Endothelial cell of umbilical vein (primary cell): ENCODE data around the gene SORCS2. TPM values are rescaled to one million over a fixed set of nuclear protein-coding genes. Genes with fewer than 3 reads are reported as not detected.

Experiments used
- BruUV-seq: library from RNA; stranded (reverse); fragments of 400-500 nt; replicated peaks from 2 replicates; lab custom pipeline; 2021; lab: Mats Ljungman, UMichigan
- CTCF ChIA-PET: fragments of 300-600, 350-600 bp; sonication (Branson Sonifier 250); formaldehyde crosslinking; loops from one replicate; lab custom pipeline; 2021; ENCODE audit warnings: antibody characterized with exemption, inconsistent platforms; lab: Charles Lee
- POLR2A ChIA-PET: fragments of 300-600, 350-600 bp; sonication (Branson Sonifier 250); formaldehyde crosslinking; loops from one replicate; lab custom pipeline; 2021; ENCODE audit warnings: antibody characterized with exemption, inconsistent platforms; lab: Charles Lee
- DNase-seq: peaks from one replicate; pipeline ENCODE4 v3.0.0-alpha.2; 2011; ENCODE audit warnings: low read depth, low spot score
- FAIRE-seq: peaks from 2 replicates; lab custom pipeline; 2011; peaks lifted over from hg19 to GRCh38; lab: Jason Lieb, UNC
- H2AFZ ChIP-seq: 2 replicates; pipeline ENCODE4 v1.6.0; 2012; ENCODE audit warnings: low read depth, low read length, control low read depth, inconsistent platforms
- H3K27ac ChIP-seq: 2 replicates; pipeline ENCODE4 v1.5.1; 2011; ENCODE audit warnings: low read depth, mild to moderate bottlenecking, control low read depth, low read length, moderate library complexity; ENCODE audit not compliant: insufficient read depth
- H3K27me3 ChIP-seq, 2 experiments: 2 replicates each; pipeline versions ENCODE4 v1.6.0 to v1.6.1; 2011; ENCODE audit warnings: low read length in 2 of 2, mixed read lengths in 1 of 2; ENCODE audit not compliant: control insufficient read depth in 2 of 2, insufficient read depth in 2 of 2
- H3K36me3 ChIP-seq, 2 experiments: 2 replicates in 1 of 2; 3 replicates in 1 of 2; pipeline ENCODE4 v1.5.1; 2011; ENCODE audit warnings: low read length in 2 of 2, mild to moderate bottlenecking in 1 of 2, moderate library complexity in 1 of 2; ENCODE audit not compliant: control insufficient read depth in 2 of 2, insufficient read depth in 2 of 2; ENCODE audit errors: extremely low read depth in 1 of 2
- H3K4me1 ChIP-seq: 3 replicates; pipeline ENCODE4 v1.5.1; 2011; ENCODE audit warnings: mild to moderate bottlenecking, low read length; ENCODE audit not compliant: control insufficient read depth, insufficient read depth; ENCODE audit errors: extremely low read depth
- H3K4me2 ChIP-seq: 2 replicates; pipeline ENCODE4 v1.6.1; 2011; ENCODE audit warnings: low read length, control low read depth, mixed read lengths; ENCODE audit not compliant: insufficient read depth
- H3K4me3 ChIP-seq, 3 experiments: fragments of 200-600 bp in 1 of 3; sonication (generic), shearing (Covaris generic) in 1 of 3; replicated peaks in 1 of 3; 2 replicates each; pipeline ENCODE4 v1.5.1; 2011 to 2016; ENCODE audit warnings: control low read depth in 3 of 3, low read length in 3 of 3, mild to moderate bottlenecking in 2 of 3, inconsistent platforms in 1 of 3, low read depth in 1 of 3, moderate library complexity in 1 of 3; ENCODE audit not compliant: insufficient read depth in 1 of 3
- H3K79me2 ChIP-seq: 2 replicates; pipeline ENCODE4 v1.6.0; 2012; ENCODE audit warnings: low read length, inconsistent platforms; ENCODE audit not compliant: control insufficient read depth, insufficient read depth
- H3K9ac ChIP-seq: replicated peaks from 2 replicates; pipeline ENCODE3; 2011; ENCODE audit warnings: low read length, control low read depth; ENCODE audit not compliant: insufficient read depth; ENCODE audit errors: extremely low read depth
- H3K9me1 ChIP-seq: replicated peaks from 3 replicates; pipeline ENCODE4 v1.6.0; 2011; ENCODE audit warnings: mild to moderate bottlenecking, low read length; ENCODE audit not compliant: control insufficient read depth, insufficient read depth; ENCODE audit errors: extremely low read depth
- H3K9me3 ChIP-seq: replicated peaks from 2 replicates; pipeline ENCODE4 v1.5.1; 2012; ENCODE audit warnings: low read length, inconsistent platforms; ENCODE audit not compliant: control insufficient read depth, insufficient read depth
- H4K20me1 ChIP-seq: replicated peaks from 2 replicates; pipeline ENCODE3; 2011; ENCODE audit warnings: mild to moderate bottlenecking, low read length; ENCODE audit not compliant: control insufficient read depth, insufficient read depth; ENCODE audit errors: extremely low read depth
- CTCF ChIP-seq, 2 donors: IDR thresholded peaks; 1 replicate in 1 of 2; 2 replicates in 1 of 2; pipeline ENCODE4 v1.5.1; 2011; ENCODE audit warnings: low read length in 2 of 2, mild to moderate bottlenecking in 2 of 2, moderate library complexity in 2 of 2, control low read depth in 1 of 2, inconsistent platforms in 1 of 2, low read depth in 1 of 2; ENCODE audit not compliant: insufficient read depth in 1 of 2; ENCODE audit errors: extremely low read depth in 1 of 2
- EZH2 ChIP-seq: IDR thresholded peaks from 2 replicates; pipeline ENCODE4 v1.6.1; 2012; ENCODE audit warnings: borderline replicate concordance, low read depth, mild to moderate bottlenecking, moderate library complexity, low read length, inconsistent platforms; ENCODE audit not compliant: severe bottlenecking
- FOS ChIP-seq: IDR thresholded peaks from 2 replicates; pipeline ENCODE4 v1.6.1; 2011; ENCODE audit warnings: mild to moderate bottlenecking, low read length, moderate library complexity, borderline replicate concordance; ENCODE audit not compliant: insufficient read depth
- GATA2 ChIP-seq: IDR thresholded peaks from 2 replicates; pipeline ENCODE4 v1.7.0; 2011; ENCODE audit warnings: low read depth, mild to moderate bottlenecking, moderate library complexity, mixed read lengths, low read length; ENCODE audit not compliant: insufficient read length, insufficient read depth
- JUN ChIP-seq: IDR thresholded peaks from 2 replicates; pipeline ENCODE4 v1.6.1; 2011; ENCODE audit warnings: borderline replicate concordance, low read depth; ENCODE audit not compliant: insufficient read length, insufficient read depth
- MAX ChIP-seq: IDR thresholded peaks from 2 replicates; pipeline ENCODE4 v1.6.1; 2011; ENCODE audit not compliant: insufficient read depth, insufficient read length
- MYC ChIP-seq: IDR thresholded peaks from one replicate; pipeline ENCODE4 v1.6.1; 2011; ENCODE audit warnings: mild to moderate bottlenecking, low read depth, low read length
- POLR2A ChIP-seq: IDR thresholded peaks from 2 replicates; pipeline ENCODE4 v1.6.1; 2012; ENCODE audit warnings: low read depth, mild to moderate bottlenecking, control low read depth, low read length
- POLR2AphosphoS5 ChIP-seq: IDR thresholded peaks from 2 replicates; pipeline ENCODE4 v1.6.1; 2012; ENCODE audit warnings: low read depth, mild to moderate bottlenecking, control low read depth, low read length, moderate library complexity; ENCODE audit not compliant: insufficient read depth
- dilution Hi-C: fragments of 300-500 bp; cut with MboI; formaldehyde crosslinking; loops from one replicate; pipeline ENCODE4 v1.15.0; 2019; ENCODE audit warnings: low sequenced_read_pairs; ENCODE audit not compliant: extremely low pct_ligation_motif_present
- intact Hi-C: fragments of 100-400 bp; cut with micrococcal nuclease; formaldehyde crosslinking; loops from one replicate; pipeline ENCODE4 v1.10.0; 2022
- polyA plus RNA-seq, 4 experiments: library from polyadenylated mRNA; depleted of rRNA in 3 of 4; stranded (reverse) in 3 of 4; unstranded in 1 of 4; fragments of >200 nt; gene quantifications; 2 replicates each; pipeline versions ENCODE4 v1.2.1 to v1.2.3, GENCODE V29; 2011 to 2012; ENCODE audit warnings: missing spikeins in 1 of 4
- total RNA-seq: library from RNA; stranded (reverse); gene quantifications from 2 replicates; pipeline ENCODE4 v1.2.3, GENCODE V29; 2021

The SORCS2 gene
- total and polyA plus RNA-seq, 2 donors (not counting 3 experiments of a cell fraction or from before 2014, with no cell fraction given): not detected

GRCh38 chr4:7459471-7459870 lies 267.1 kb downstream of the SORCS2 start:
- Histone ChIP-seq H3K4me1 (no peaks in the 10 kb centered on the region), H3K27ac (no peak overlapping the region), H3K4me2 (no peak overlapping the region), H3K27me3 (no peaks in the 10 kb centered on the region), H3K9ac (no peak overlapping the region), H3K79me2 (no peaks in the 10 kb centered on the region), H4K20me1 (no peaks in the 10 kb centered on the region), H3K9me1 (no peaks in the 10 kb centered on the region), H3K36me3 (no peaks in the 10 kb centered on the region), H2AFZ (no peak overlapping the region), H3K9me3 (no peaks in the 10 kb centered on the region), H3K4me3 (no peak overlapping the region)
- dilution Hi-C loops: no loop called here
- intact Hi-C loops: no loop called here
- POLR2A ChIA-PET: no interaction called here
- TF ChIP-seq EZH2: no peak
- no peak for TF ChIP-seq MAX
- TF ChIP-seq MYC: no peak
- TF ChIP-seq POLR2AphosphoS5: no peak
- no peak for TF ChIP-seq POLR2A
- no peak for TF ChIP-seq FOS
- no peak for TF ChIP-seq CTCF (IDR thresholded peaks at IDR 0.05; ENCODE audit: extremely low read depth in 1 of 2, insufficient read depth in 1 of 2, low read depth in 1 of 2, low read length in 2 of 2)
- TF ChIP-seq JUN: no peak
- TF ChIP-seq GATA2: no peak
- FAIRE-seq (no peak), DNase-seq (no peak)
- CTCF ChIA-PET: no interaction called here
- no TSS peak for BruUV-seq
